CD14-positive monocyte (primary cell): Measurements from ENCODE around the gene FAM53B. TPM values are rescaled to one million over a fixed set of nuclear protein-coding genes. Genes with fewer than 3 reads are reported as not detected.

Experiments used
- DNase-seq, 3 donors: peaks; one replicate each; pipeline ENCODE4 v3.0.0-alpha.2; 2011 to 2022
- H2AFZ ChIP-seq: 2 replicates; pipeline ENCODE4 v1.6.0; 2012; ENCODE audit warnings: mild to moderate bottlenecking, low read depth, low read length, inconsistent platforms; ENCODE audit not compliant: insufficient read depth, poor library complexity, severe bottlenecking
- H3K27ac ChIP-seq, 2 donors: 1 replicate in 1 of 2; 2 replicates in 1 of 2; pipeline ENCODE4 v1.5.1; 2012 to 2013; ENCODE audit warnings: low read length in 2 of 2, control low read depth in 1 of 2, inconsistent platforms in 1 of 2, low read depth in 1 of 2, mild to moderate bottlenecking in 1 of 2
- H3K27me3 ChIP-seq, 2 donors: one replicate each; pipeline versions ENCODE4 v1.6.0 to v1.6.1; 2011 to 2013; ENCODE audit warnings: low read length in 2 of 2; ENCODE audit not compliant: control insufficient read depth in 2 of 2, insufficient read depth in 2 of 2
- H3K36me3 ChIP-seq, 2 donors: replicated peaks in 1 of 2; 1 replicate in 1 of 2; 2 replicates in 1 of 2; pipeline versions ENCODE4 v1.5.1 to v1.6.1; 2012 to 2013; ENCODE audit warnings: low read length in 2 of 2, control low read depth in 1 of 2, inconsistent platforms in 1 of 2, mild to moderate bottlenecking in 1 of 2; ENCODE audit not compliant: insufficient read depth in 2 of 2, control insufficient read depth in 1 of 2
- H3K4me1 ChIP-seq, 2 donors: 1 replicate in 1 of 2; 2 replicates in 1 of 2; pipeline versions ENCODE4 v1.5.1 to v1.6.1; 2012 to 2013; ENCODE audit warnings: low read length in 2 of 2, control low read depth in 1 of 2, inconsistent platforms in 1 of 2, mild to moderate bottlenecking in 1 of 2, moderate library complexity in 1 of 2; ENCODE audit not compliant: insufficient read depth in 2 of 2, control insufficient read depth in 1 of 2
- H3K4me2 ChIP-seq: replicated peaks from 2 replicates; pipeline ENCODE3; 2012; ENCODE audit warnings: low read length, moderate library complexity, mild to moderate bottlenecking; ENCODE audit not compliant: poor library complexity, severe bottlenecking; ENCODE audit errors: extremely low read depth
- H3K4me3 ChIP-seq, 3 experiments: fragments of 200-600 bp in 1 of 3; sonication (generic) in 1 of 3; replicated peaks in 1 of 3; 1 replicate in 2 of 3; 2 replicates in 1 of 3; pipeline ENCODE4 v1.5.1; 2011 to 2013; ENCODE audit warnings: low read length in 3 of 3, mild to moderate bottlenecking in 3 of 3, control low read depth in 2 of 3, low read depth in 2 of 3, inconsistent platforms in 1 of 3, moderate library complexity in 1 of 3
- H3K79me2 ChIP-seq: 2 replicates; pipeline ENCODE4 v1.6.0; 2012; ENCODE audit warnings: mild to moderate bottlenecking, control low read depth, inconsistent platforms, low read length, moderate library complexity; ENCODE audit not compliant: insufficient read depth
- H3K9ac ChIP-seq: 2 replicates; pipeline ENCODE4 v1.6.0; 2017; ENCODE audit warnings: low read length, mild to moderate bottlenecking; ENCODE audit not compliant: insufficient read depth, poor library complexity, severe bottlenecking
- H3K9me3 ChIP-seq, 2 donors: replicated peaks in 1 of 2; 1 replicate in 1 of 2; 2 replicates in 1 of 2; pipeline versions ENCODE4 v1.5.1 to v1.6.1; 2012 to 2013; ENCODE audit warnings: low read length in 2 of 2, control low read depth in 1 of 2; ENCODE audit not compliant: control insufficient read depth in 1 of 2, insufficient read depth in 1 of 2
- H4K20me1 ChIP-seq: 2 replicates; pipeline ENCODE4 v1.6.0; 2012; ENCODE audit warnings: mild to moderate bottlenecking, low read length, control low read depth, moderate library complexity; ENCODE audit not compliant: insufficient read depth
- H3K27ac Mint-ChIP-seq, 7 donors: one replicate each; pipeline ENCODE4 v1.8.0; 2020; ENCODE audit warnings: mild to moderate bottlenecking in 7 of 7, mixed read lengths in 7 of 7, moderate library complexity in 6 of 7, inconsistent platforms in 2 of 7
- H3K27me3 Mint-ChIP-seq, 3 donors: one replicate each; pipeline ENCODE4 v1.8.0; 2021 to 2022; ENCODE audit warnings: low read depth in 3 of 3, mild to moderate bottlenecking in 3 of 3, mixed read lengths in 3 of 3, moderate library complexity in 3 of 3, inconsistent platforms in 1 of 3
- H3K36me3 Mint-ChIP-seq, 2 donors: one replicate each; pipeline ENCODE4 v1.8.0; 2020; ENCODE audit warnings: mixed read lengths in 2 of 2, inconsistent platforms in 1 of 2, mild to moderate bottlenecking in 1 of 2
- H3K4me1 Mint-ChIP-seq: one replicate; pipeline ENCODE4 v1.8.0; 2020; ENCODE audit warnings: mild to moderate bottlenecking, mixed read lengths
- H3K4me3 Mint-ChIP-seq, 2 donors: one replicate each; pipeline ENCODE4 v1.8.0; 2020; ENCODE audit warnings: mild to moderate bottlenecking in 2 of 2, mixed read lengths in 2 of 2, moderate library complexity in 1 of 2
- H3K9me3 Mint-ChIP-seq, 7 donors: one replicate each; pipeline ENCODE4 v1.8.0; 2020 to 2022; ENCODE audit warnings: mixed read lengths in 7 of 7, mild to moderate bottlenecking in 6 of 7, moderate library complexity in 6 of 7, inconsistent platforms in 2 of 7
- CTCF ChIP-seq: fragments of 200-600 bp; IDR thresholded peaks from one replicate; pipeline ENCODE4 v1.8.0; 2022; ENCODE audit warnings: antibody characterized with exemption, mild to moderate bottlenecking
- WGBS: methylation state at CpG from one replicate; pipeline ENCODE4 v1.1.5; 2013; ENCODE audit warnings: missing lambda C conversion rate; ENCODE audit not compliant: insufficient coverage; 5-methylcytosine and 5-hydroxymethylcytosine counted together
- intact Hi-C, 2 donors: fragments of 100-400 bp; cut with micrococcal nuclease; formaldehyde crosslinking; loops; one replicate each; pipeline versions ENCODE4 v1.15.0 to v1.15.1; 2023
- polyA plus RNA-seq, 3 donors: library from polyadenylated mRNA; depleted of rRNA in 1 of 3; unstranded in 2 of 3; stranded (reverse) in 1 of 3; fragments of 300-500 nt in 2 of 3; fragments of >200 nt in 1 of 3; fragmentation: Illumina TruSeq in 2 of 3; gene quantifications; 1 replicate in 2 of 3; 2 replicates in 1 of 3; pipeline ENCODE4 v1.2.3, GENCODE V29; 2012 to 2021

The FAM53B gene
- polyA plus RNA-seq, 3 donors = 5.8 to 23.3 (median 12.6) TPM

- no peak overlapping the region for H2AFZ ChIP-seq
- Mint-ChIP-seq H3K36me3 (peaks cover 46 to 77% of the 10 kb centered on the region in 2 donors), H3K4me3 (peak overlapping the region; percentile 51 to 54), H3K9me3 (no peaks in the 10 kb centered on the region), H3K27me3 (no peaks in the 10 kb centered on the region), H3K27ac (peak overlapping the region; percentile 30 to 84 (median 54)), H3K4me1 (peaks cover 27% of the 10 kb centered on the region)
- no peak for DNase-seq
- peaks cover 36 to 71% of the 10 kb centered on the region in 2 donors for H3K36me3 ChIP-seq
- H3K4me3 ChIP-seq = peak overlapping the region in 1 of 3 experiments; percentile 62
- WGBS = 71% methylated on average over 18 of the region's 26 CpGs
- peaks cover 94% of the 10 kb centered on the region for H4K20me1 ChIP-seq
- no peaks in the 10 kb centered on the region for H3K27me3 ChIP-seq
- H3K4me1 ChIP-seq = peaks cover 18 to 22% of the 10 kb centered on the region in 2 donors
- H3K4me2 ChIP-seq = peak overlapping the region; percentile 51
- H3K79me2 ChIP-seq = peaks cover 23% of the 10 kb centered on the region
- no peak for TF ChIP-seq CTCF
- peak overlapping the region; percentile 32 for H3K9ac ChIP-seq
- intact Hi-C loops = loop anchor here (10.0 kb wide), 2 partner anchors 75 to 85 kb away; no protein-coding TSS in a partner anchor
- no peaks in the 10 kb centered on the region for H3K9me3 ChIP-seq
- peak overlapping the region in 1 of 2 donors; percentile 57 for H3K27ac ChIP-seq
Measured at GRCh38 chr10:124619802-124620490, 124.2 kb downstream of the FAM53B start.

- H3K4me1 ChIP-seq = peaks cover 18 to 22% of the 10 kb centered on the region in 2 donors
- Mint-ChIP-seq H3K4me3 (peak overlapping the region; percentile 43 to 54), H3K27me3 (no peaks in the 10 kb centered on the region), H3K4me1 (peaks cover 27% of the 10 kb centered on the region), H3K27ac (peak overlapping the region in 4 of 7 donors; percentile 30 to 81 (median 53)), H3K9me3 (no peaks in the 10 kb centered on the region), H3K36me3 (peaks cover 43 to 78% of the 10 kb centered on the region in 2 donors)
- no peaks in the 10 kb centered on the region for H3K9me3 ChIP-seq
- intact Hi-C loops = loop anchor here in 1 of 2 donors (10.0 kb wide), 1 partner anchor 74 kb away; no protein-coding TSS in a partner anchor
- H2AFZ ChIP-seq = no peak overlapping the region
- peak overlapping the region; percentile 32 for H3K9ac ChIP-seq
- H4K20me1 ChIP-seq = peaks cover 90% of the 10 kb centered on the region
- TF ChIP-seq CTCF = no peak
- peaks cover 36 to 63% of the 10 kb centered on the region in 2 donors for H3K36me3 ChIP-seq
- 13% methylated on average over 9 of the region's 9 CpGs for WGBS
- H3K79me2 ChIP-seq = peaks cover 16% of the 10 kb centered on the region
- no peaks in the 10 kb centered on the region for H3K27me3 ChIP-seq
- H3K4me3 ChIP-seq = peak overlapping the region in 1 of 3 experiments; percentile 62
- peak overlapping the region; percentile 51 for H3K4me2 ChIP-seq
- DNase-seq = no peak
- H3K27ac ChIP-seq = peak overlapping the region in 1 of 2 donors; percentile 57
Measured at GRCh38 chr10:124619195-124619594, 125.0 kb downstream of the FAM53B start.
